CD4-positive, alpha-beta T cell treated with Interferon gamma for 1 hour (primary cell): ENCODE results near the gene ZNF248.
"Not testable (repeated sequence)": the region's sequence is repeated elsewhere in the genome, so short reads cannot be mapped to it uniquely, and the experiment has no call there.

ENCODE experiments used
- DNase-seq: peaks from one replicate; pipeline ENCODE4 v3.0.0-alpha.2; 2020

ZNF248 gene

GRCh38 chr10:37857287-37858211, at the start of gene ZNF248:
ZNF248 (minus strand) TSS chr10:37857610; CDS start chr10:37856310, 1,300 bp downstream.
- peak; percentile 95 for DNase-seq

GRCh38 chr10:37906382-37906781, 49.0 kb upstream of the ZNF248 start:
- DNase-seq: no peak

- no peak for DNase-seq
Observed at GRCh38 chr10:37896436-37896835, 39.0 kb upstream of the ZNF248 start.

- no peak for DNase-seq
Observed at GRCh38 chr10:37895674-37896073, 38.3 kb upstream of the ZNF248 start.

- no peak for DNase-seq
Observed at GRCh38 chr10:37885850-37886249, 28.4 kb upstream of the ZNF248 start.

GRCh38 chr10:37872955-37873354, 15.5 kb upstream of the ZNF248 start:
- no peak for DNase-seq

- DNase-seq: no peak
Observed at GRCh38 chr10:37872283-37872682, 14.9 kb upstream of the ZNF248 start.

GRCh38 chr10:37871568-37872251, 14.3 kb upstream of the ZNF248 start:
- no peak for DNase-seq

- DNase-seq: no peak
Observed at GRCh38 chr10:37871143-37871542, 13.7 kb upstream of the ZNF248 start.

- no peak for DNase-seq
Observed at GRCh38 chr10:37868796-37869195, 11.4 kb upstream of the ZNF248 start.

- peak; percentile 59 for DNase-seq
Observed at GRCh38 chr10:37865957-37866803, 8.8 kb upstream of the ZNF248 start.

- DNase-seq: no peak
Observed at GRCh38 chr10:37865264-37865663, 7.9 kb upstream of the ZNF248 start.

- no peak for DNase-seq
Observed at GRCh38 chr10:37860494-37861190, 3.2 kb upstream of the ZNF248 start.

- not testable (repeated sequence) for DNase-seq
Observed at GRCh38 chr10:37859270-37859669, 1.9 kb upstream of the ZNF248 start.

- no peak for DNase-seq
Observed at GRCh38 chr10:37856881-37857286, 526 bp downstream of the ZNF248 start.

- DNase-seq: no peak
Observed at GRCh38 chr10:37855636-37856035, 1.8 kb downstream of the ZNF248 start.

- DNase-seq: no peak
Observed at GRCh38 chr10:37854626-37855025, 2.8 kb downstream of the ZNF248 start.

GRCh38 chr10:37844644-37845043, 12.8 kb downstream of the ZNF248 start:
- DNase-seq: no peak

- no peak for DNase-seq
Observed at GRCh38 chr10:37839243-37839642, 18.2 kb downstream of the ZNF248 start.

GRCh38 chr10:37831495-37832333, 25.7 kb downstream of the ZNF248 start:
- DNase-seq: no peak

- DNase-seq: no peak
Observed at GRCh38 chr10:37826806-37827205, 30.6 kb downstream of the ZNF248 start.

GRCh38 chr10:37821237-37821636, 36.2 kb downstream of the ZNF248 start:
- no peak for DNase-seq
